GM12892 (cell line): ENCODE measurements around the gene USP16.

Experiments used
- POLR2A ChIP-seq: IDR thresholded peaks from 2 replicates; pipeline ENCODE4 v1.6.1; 2011; ENCODE audit warnings: low read depth, low read length, control low read depth
- POLR2AphosphoS5 ChIP-seq: IDR thresholded peaks from 2 replicates; pipeline ENCODE4 v1.6.1; 2011; ENCODE audit warnings: low read depth, low read length, control low read depth
- TAF1 ChIP-seq: IDR thresholded peaks from 2 replicates; pipeline ENCODE4 v1.6.1; 2011; ENCODE audit warnings: low read depth, mild to moderate bottlenecking, control low read depth, low read length, borderline replicate concordance

DNA sequence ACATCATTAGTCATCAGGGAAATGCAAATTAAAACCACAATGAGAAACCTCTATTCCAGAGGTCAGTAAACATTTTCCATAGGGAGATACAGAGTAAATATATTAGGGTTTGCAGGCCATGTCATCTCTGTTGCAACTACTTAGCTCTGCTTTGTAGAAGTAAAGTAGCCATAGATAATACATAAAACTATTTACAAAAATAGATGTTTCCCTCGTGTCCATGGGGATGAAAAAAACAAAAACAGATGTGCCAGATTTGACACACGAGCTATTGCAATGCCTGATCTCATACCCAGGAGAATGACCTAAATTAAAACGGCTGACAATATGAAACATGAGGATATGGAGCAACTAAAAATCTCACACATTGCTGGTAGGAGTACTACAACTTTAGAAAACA lies 49.1 kb upstream of the USP16 start:
- TF ChIP-seq POLR2AphosphoS5 (no peak), POLR2A (no peak), TAF1 (no peak)
